NCI-H1930 (cell line): Measurements from ENCODE around the gene GDAP1L1.
"Not testable (repeated sequence)": the region's sequence is repeated elsewhere in the genome, so short reads cannot be mapped to it uniquely, and the experiment has no call there.

Experiments
- DNase-seq, 2 experiments: peaks; one replicate each; lab custom pipeline; 2025; lab: John Stamatoyannopoulos, UW

GDAP1L1 gene

GRCh38 chr20:44255942-44256341 is 8.8 kb downstream of the GDAP1L1 start:
- no peak for DNase-seq

GRCh38 chr20:44256961-44257360 is 9.9 kb downstream of the GDAP1L1 start:
- DNase-seq = no peak

GRCh38 chr20:44258226-44258890 is 11.2 kb downstream of the GDAP1L1 start:
- DNase-seq = no peak

GRCh38 chr20:44264287-44264686 is 17.2 kb downstream of the GDAP1L1 start:
- no peak for DNase-seq

GRCh38 chr20:44268802-44269201 is 21.7 kb downstream of the GDAP1L1 start:
- DNase-seq = no peak

GRCh38 chr20:44271915-44272663 is 25.0 kb downstream of the GDAP1L1 start:
- no peak for DNase-seq

- DNase-seq = no peak
These were observed 26.4 kb downstream of the GDAP1L1 start for GRCh38 chr20:44273231-44274215.

GRCh38 chr20:44274303-44275017 is 27.4 kb downstream of the GDAP1L1 start:
- DNase-seq = no peak

GRCh38 chr20:44279228-44279627 is 32.1 kb downstream of the GDAP1L1 start:
- no peak for DNase-seq

GRCh38 chr20:44280387-44280786 is 33.3 kb downstream of the GDAP1L1 start:
- no peak for DNase-seq

GRCh38 chr20:44282192-44282591 is 35.1 kb downstream of the GDAP1L1 start:
- no peak for DNase-seq

GRCh38 chr20:44284032-44284431 is 36.9 kb downstream of the GDAP1L1 start:
- DNase-seq = no peak

GRCh38 chr20:44287272-44288097 is 40.4 kb downstream of the GDAP1L1 start:
- DNase-seq = no peak

GRCh38 chr20:44288252-44288651 is 41.1 kb downstream of the GDAP1L1 start:
- no peak for DNase-seq

GRCh38 chr20:44291754-44292153 is 44.6 kb downstream of the GDAP1L1 start:
- DNase-seq = no peak

- no peak for DNase-seq
These were observed 48.9 kb downstream of the GDAP1L1 start for GRCh38 chr20:44296011-44296410.

GRCh38 chr20:44297721-44298120 is 50.6 kb downstream of the GDAP1L1 start:
- no peak for DNase-seq

GRCh38 chr20:44299011-44299535 is 52.0 kb downstream of the GDAP1L1 start:
- not testable (repeated sequence) for DNase-seq

- DNase-seq = no peak
These were observed 54.2 kb downstream of the GDAP1L1 start for GRCh38 chr20:44301285-44301684.

GRCh38 chr20:44302026-44302669 is 55.0 kb downstream of the GDAP1L1 start:
- DNase-seq = no peak
